ENCODE measurements around the gene ATRNL1. TPM values are rescaled to one million over a fixed set of nuclear protein-coding genes. Genes with fewer than 3 reads are reported as not detected.

ATRNL1 gene
- total and polyA plus RNA-seq, 2 experiments from 2014 or later, result 5.9 to 17.4 TPM

DNA sequence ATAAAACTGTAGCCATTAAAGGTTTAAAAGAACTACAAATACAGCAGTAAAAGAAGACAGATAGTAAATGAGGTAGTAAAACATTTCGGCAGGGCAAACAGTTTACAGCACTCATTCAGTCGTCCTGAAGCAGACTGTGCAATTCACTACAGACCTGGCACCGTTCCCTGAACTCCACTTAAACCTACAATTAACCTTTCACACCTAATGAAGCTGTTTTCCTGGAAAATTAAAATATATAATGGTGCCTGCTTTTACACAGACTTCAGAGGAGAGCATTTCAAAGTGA is 844.5 kb downstream of the ATRNL1 start:
- no peaks in the 10 kb centered on the region for H3K27me3 ChIP-seq
- no peaks in the 10 kb centered on the region for H3K9me3 ChIP-seq (ENCODE audit: low read depth)
- H3K4me3 ChIP-seq, result no peak overlapping the region
- WGBS (ENCODE audit: low lambda C conversion rate, missing lambda C conversion rate), result 41% methylated on average over 3 of the region's 3 CpGs
- TF ChIP-seq EZH2phosphoT487 (IDR thresholded peaks at IDR 0.05; ENCODE audit: low read depth, severe bottlenecking, unreplicated experiment), result no peak
- DNase-seq (ENCODE audit: low spot score), result no peak
- no peaks in the 10 kb centered on the region for H3K4me1 ChIP-seq (ENCODE audit: insufficient read depth)
- H3K79me2 ChIP-seq, result no peaks in the 10 kb centered on the region
- no peak overlapping the region for H2AFZ ChIP-seq
- no peak overlapping the region for H3K4me2 ChIP-seq
- no peaks in the 10 kb centered on the region for H3K9me2 ChIP-seq (replicated peaks; ENCODE audit: insufficient read depth)
- H3K36me3 ChIP-seq (replicated peaks; ENCODE audit: insufficient read depth, low read depth), result no peaks in the 10 kb centered on the region
- no peaks in the 10 kb centered on the region for H4K20me1 ChIP-seq (ENCODE audit: insufficient read depth, poor library complexity, severe bottlenecking)
- no peak overlapping the region for H3K27ac ChIP-seq

DNA sequence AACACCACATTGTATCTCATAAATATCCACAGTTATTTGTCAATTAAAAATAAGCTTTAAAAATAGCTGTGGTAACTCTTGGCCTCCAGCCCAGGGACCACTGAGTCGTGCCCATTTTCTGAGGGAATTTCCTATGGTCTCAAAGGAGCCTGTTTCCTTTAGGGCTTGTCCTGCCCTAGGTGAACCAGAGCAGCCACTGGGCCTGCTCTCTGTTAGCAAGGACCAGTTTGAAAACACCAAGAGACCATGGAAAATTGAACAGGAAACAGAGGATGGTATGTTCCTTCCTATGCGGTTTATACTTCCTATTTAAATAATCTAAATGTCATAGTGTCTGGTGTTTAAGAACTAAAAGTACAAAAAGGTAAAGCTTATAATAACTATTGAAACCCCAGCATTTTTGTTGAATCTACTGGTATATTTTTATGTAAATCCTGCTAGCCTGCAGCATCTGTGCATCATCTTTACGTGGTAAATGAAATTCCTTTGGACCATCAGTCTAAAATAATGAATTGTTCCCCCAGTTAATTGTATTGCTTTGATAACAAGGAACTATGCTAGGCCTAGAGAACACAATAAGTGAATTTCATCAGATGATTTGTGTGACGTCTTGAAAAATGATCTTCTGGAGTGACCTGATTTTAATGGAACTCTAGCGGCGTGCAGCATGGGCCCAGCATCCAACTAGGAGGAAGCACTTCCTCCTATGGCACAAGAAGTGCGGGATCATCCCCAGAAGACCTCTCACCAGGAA is 846.1 kb downstream of the ATRNL1 start:
- Histone ChIP-seq H3K4me3 (no peak overlapping the region), H3K9me3 (ENCODE audit: low read depth) (no peaks in the 10 kb centered on the region), H3K79me2 (no peaks in the 10 kb centered on the region), H3K27me3 (no peaks in the 10 kb centered on the region), H2AFZ (no peak overlapping the region), H3K4me1 (ENCODE audit: insufficient read depth) (no peaks in the 10 kb centered on the region), H3K36me3 (replicated peaks; ENCODE audit: insufficient read depth, low read depth) (no peaks in the 10 kb centered on the region), H3K27ac (no peak overlapping the region), H3K9me2 (replicated peaks; ENCODE audit: insufficient read depth) (no peaks in the 10 kb centered on the region), H3K4me2 (no peak overlapping the region), H4K20me1 (ENCODE audit: insufficient read depth, poor library complexity, severe bottlenecking) (no peaks in the 10 kb centered on the region)
- WGBS (ENCODE audit: low lambda C conversion rate, missing lambda C conversion rate), result 92% methylated on average over 7 of the region's 7 CpGs
- TF ChIP-seq EZH2 (IDR thresholded peaks at IDR 0.05; ENCODE audit: borderline replicate concordance), result no peak
- TF ChIP-seq EZH2phosphoT487 (IDR thresholded peaks at IDR 0.05; ENCODE audit: low read depth, severe bottlenecking, unreplicated experiment), result no peak
- TF ChIP-seq, protein P1, sequence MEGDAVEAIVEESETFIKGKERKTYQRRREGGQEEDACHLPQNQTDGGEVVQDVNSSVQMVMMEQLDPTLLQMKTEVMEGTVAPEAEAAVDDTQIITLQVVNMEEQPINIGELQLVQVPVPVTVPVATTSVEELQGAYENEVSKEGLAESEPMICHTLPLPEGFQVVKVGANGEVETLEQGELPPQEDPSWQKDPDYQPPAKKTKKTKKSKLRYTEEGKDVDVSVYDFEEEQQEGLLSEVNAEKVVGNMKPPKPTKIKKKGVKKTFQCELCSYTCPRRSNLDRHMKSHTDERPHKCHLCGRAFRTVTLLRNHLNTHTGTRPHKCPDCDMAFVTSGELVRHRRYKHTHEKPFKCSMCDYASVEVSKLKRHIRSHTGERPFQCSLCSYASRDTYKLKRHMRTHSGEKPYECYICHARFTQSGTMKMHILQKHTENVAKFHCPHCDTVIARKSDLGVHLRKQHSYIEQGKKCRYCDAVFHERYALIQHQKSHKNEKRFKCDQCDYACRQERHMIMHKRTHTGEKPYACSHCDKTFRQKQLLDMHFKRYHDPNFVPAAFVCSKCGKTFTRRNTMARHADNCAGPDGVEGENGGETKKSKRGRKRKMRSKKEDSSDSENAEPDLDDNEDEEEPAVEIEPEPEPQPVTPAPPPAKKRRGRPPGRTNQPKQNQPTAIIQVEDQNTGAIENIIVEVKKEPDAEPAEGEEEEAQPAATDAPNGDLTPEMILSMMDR (IDR thresholded peaks at IDR 0.05; ENCODE audit: poor library complexity), result no peak
- DNase-seq (ENCODE audit: low spot score), result no peak

DNA sequence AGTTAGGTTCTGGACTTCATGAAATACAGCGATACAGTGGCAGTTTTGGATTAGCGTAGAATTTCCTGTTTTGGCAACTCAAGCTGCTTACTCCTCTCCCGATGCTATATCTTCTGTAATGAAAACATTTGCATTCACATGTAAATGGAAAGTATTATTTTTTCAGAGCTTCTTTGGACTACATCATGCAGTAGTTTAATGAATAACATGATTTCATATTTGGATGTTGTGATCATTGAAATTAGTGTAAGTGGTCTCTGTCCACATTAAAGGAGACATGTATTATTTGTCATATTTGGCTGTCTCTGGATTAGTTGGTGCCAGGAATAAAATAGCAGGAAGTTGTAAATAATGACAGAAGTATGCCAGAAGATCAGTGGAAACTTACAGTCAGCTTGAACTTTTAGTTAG is 848.2 kb downstream of the ATRNL1 start:
- H3K4me1 ChIP-seq (ENCODE audit: insufficient read depth), result no peaks in the 10 kb centered on the region
- no peak for TF ChIP-seq EZH2 (IDR thresholded peaks at IDR 0.05; ENCODE audit: borderline replicate concordance)
- TF ChIP-seq, protein P1 (IDR thresholded peaks at IDR 0.05; ENCODE audit: poor library complexity), result no peak
- TF ChIP-seq EZH2phosphoT487 (IDR thresholded peaks at IDR 0.05; ENCODE audit: low read depth, severe bottlenecking, unreplicated experiment), result no peak
- no peak overlapping the region for H2AFZ ChIP-seq
- H3K9me2 ChIP-seq (replicated peaks; ENCODE audit: insufficient read depth), result no peaks in the 10 kb centered on the region
- no peak for DNase-seq (ENCODE audit: low spot score)
- no peaks in the 10 kb centered on the region for H3K36me3 ChIP-seq (replicated peaks; ENCODE audit: insufficient read depth, low read depth)
- H3K79me2 ChIP-seq, result no peaks in the 10 kb centered on the region
- H3K4me3 ChIP-seq, result no peak overlapping the region
- 65% methylated on average over 3 of the region's 3 CpGs for WGBS (ENCODE audit: low lambda C conversion rate, missing lambda C conversion rate)
- no peaks in the 10 kb centered on the region for H3K9me3 ChIP-seq (ENCODE audit: low read depth)
- H3K27ac ChIP-seq, result no peak overlapping the region
- no peaks in the 10 kb centered on the region for H4K20me1 ChIP-seq (ENCODE audit: insufficient read depth, poor library complexity, severe bottlenecking)
- H3K27me3 ChIP-seq, result no peaks in the 10 kb centered on the region
- no peak overlapping the region for H3K4me2 ChIP-seq

DNA sequence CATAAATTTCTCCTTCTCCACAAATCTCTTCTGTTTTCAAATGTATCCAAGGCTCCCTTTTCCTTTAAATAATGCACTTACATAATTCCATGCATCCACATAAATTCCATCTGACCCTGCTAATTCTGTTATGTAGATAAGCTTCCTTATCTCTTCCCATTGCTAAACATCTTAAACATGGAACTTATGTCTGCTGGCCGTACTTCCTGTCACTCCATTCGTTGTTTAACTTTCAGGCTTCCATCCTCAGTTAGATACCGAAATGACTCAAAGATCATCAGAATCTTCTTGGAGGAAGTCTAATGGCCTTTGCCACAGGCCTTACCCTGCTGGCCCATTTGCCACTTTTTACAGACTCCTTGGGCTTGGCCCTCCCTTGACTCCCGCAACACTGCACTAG is 848.9 kb downstream of the ATRNL1 start:
- Histone ChIP-seq H3K27ac (no peak overlapping the region), H3K4me3 (no peak overlapping the region), H3K4me2 (no peak overlapping the region), H3K9me2 (replicated peaks; ENCODE audit: insufficient read depth) (no peaks in the 10 kb centered on the region), H2AFZ (no peak overlapping the region), H3K79me2 (no peaks in the 10 kb centered on the region), H3K4me1 (ENCODE audit: insufficient read depth) (no peaks in the 10 kb centered on the region), H3K36me3 (replicated peaks; ENCODE audit: insufficient read depth, low read depth) (no peaks in the 10 kb centered on the region), H3K27me3 (no peaks in the 10 kb centered on the region), H3K9me3 (ENCODE audit: low read depth) (no peaks in the 10 kb centered on the region), H4K20me1 (ENCODE audit: insufficient read depth, poor library complexity, severe bottlenecking) (no peaks in the 10 kb centered on the region)
- no peak for DNase-seq (ENCODE audit: low spot score)
- WGBS (ENCODE audit: low lambda C conversion rate, missing lambda C conversion rate), result 53% methylated on average over 4 of the region's 4 CpGs
- TF ChIP-seq EZH2 (IDR thresholded peaks at IDR 0.05; ENCODE audit: borderline replicate concordance), result no peak
- TF ChIP-seq, protein P1 (IDR thresholded peaks at IDR 0.05; ENCODE audit: poor library complexity), result no peak
- no peak for TF ChIP-seq EZH2phosphoT487 (IDR thresholded peaks at IDR 0.05; ENCODE audit: low read depth, severe bottlenecking, unreplicated experiment)

All from hepatocyte (in vitro differentiated cells).